ENCODE results near the gene ENPEP. TPM values are rescaled to one million over a fixed set of nuclear protein-coding genes. Genes with fewer than 3 reads are reported as not detected.
"Not testable (repeated sequence)": the region's sequence is repeated elsewhere in the genome, so short reads cannot be mapped to it uniquely, and the experiment has no call there.

The ENPEP gene
- total RNA-seq, 1 donor from 2014 or later, result 8.6 TPM

DNA sequence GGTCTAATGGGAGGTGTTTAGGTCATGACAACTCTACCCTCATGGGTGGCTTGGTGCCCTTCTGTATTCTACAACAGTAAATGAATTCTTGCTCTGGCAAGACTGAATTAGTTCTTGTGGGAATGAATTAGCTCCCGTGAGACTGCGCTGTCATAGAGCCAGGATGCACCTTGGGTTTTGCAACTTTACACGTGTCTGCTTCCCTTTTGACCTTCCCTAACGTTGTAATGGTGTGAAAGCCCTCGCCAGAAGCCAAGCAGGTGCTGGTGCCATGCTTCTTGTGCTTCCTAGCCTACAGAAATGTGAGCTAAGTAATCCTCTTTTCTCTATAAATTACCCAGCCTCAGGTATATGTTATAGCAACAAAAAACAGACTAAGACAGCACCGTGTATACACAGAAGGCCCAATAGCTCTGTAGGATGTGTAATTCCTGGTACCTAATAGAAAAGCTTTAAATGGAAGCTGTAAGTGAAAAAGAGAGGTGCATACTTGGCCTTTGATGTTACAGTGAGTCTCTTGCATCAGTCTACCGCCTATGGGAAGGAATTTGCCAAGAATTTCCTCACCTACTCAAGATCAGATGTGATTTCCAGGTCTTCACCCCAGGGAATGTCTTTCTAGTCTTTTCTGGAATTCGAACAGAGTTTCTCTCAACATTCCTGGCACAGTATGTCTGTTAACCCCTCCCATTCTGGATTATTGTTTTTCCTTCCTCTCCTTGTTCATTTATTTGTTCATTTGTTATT lies 3.2 kb upstream of the ENPEP start:
- no peaks in the 10 kb centered on the region for H3K27me3 Mint-ChIP-seq
- no peak overlapping the region for H3K4me3 Mint-ChIP-seq
- DNase-seq (ENCODE audit: extremely low spot score, unreplicated experiment), result no peak
- H3K27ac Mint-ChIP-seq, result no peak overlapping the region
- TF ChIP-seq, protein P1, sequence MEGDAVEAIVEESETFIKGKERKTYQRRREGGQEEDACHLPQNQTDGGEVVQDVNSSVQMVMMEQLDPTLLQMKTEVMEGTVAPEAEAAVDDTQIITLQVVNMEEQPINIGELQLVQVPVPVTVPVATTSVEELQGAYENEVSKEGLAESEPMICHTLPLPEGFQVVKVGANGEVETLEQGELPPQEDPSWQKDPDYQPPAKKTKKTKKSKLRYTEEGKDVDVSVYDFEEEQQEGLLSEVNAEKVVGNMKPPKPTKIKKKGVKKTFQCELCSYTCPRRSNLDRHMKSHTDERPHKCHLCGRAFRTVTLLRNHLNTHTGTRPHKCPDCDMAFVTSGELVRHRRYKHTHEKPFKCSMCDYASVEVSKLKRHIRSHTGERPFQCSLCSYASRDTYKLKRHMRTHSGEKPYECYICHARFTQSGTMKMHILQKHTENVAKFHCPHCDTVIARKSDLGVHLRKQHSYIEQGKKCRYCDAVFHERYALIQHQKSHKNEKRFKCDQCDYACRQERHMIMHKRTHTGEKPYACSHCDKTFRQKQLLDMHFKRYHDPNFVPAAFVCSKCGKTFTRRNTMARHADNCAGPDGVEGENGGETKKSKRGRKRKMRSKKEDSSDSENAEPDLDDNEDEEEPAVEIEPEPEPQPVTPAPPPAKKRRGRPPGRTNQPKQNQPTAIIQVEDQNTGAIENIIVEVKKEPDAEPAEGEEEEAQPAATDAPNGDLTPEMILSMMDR (conservative IDR thresholded peaks at IDR 0.05), result no peak
- H3K4me1 Mint-ChIP-seq (ENCODE audit: unreplicated experiment), result peaks cover 20% of the 10 kb centered on the region
- no peaks in the 10 kb centered on the region for H3K9me3 Mint-ChIP-seq
- H3K36me3 Mint-ChIP-seq, result no peaks in the 10 kb centered on the region

DNA sequence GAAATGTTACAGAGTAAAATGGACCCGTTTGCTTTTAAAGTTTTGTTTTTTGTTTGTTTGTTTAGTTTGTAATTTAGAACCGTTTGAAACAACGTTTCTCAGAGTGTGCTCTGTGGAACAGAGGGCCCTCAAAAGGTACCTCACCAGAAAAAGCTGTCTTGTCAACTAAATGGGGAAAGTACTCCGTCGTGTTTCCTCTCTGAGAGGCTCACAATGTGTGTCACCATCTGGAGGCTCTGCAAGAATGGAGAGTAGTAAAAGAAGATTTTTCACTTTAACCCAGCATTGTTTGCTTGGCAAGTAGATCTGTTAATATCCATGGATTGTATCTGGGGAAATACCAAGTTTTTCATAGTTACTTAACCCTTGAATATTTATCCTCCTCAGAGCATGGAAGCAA lies 1.5 kb upstream of the ENPEP start:
- Mint-ChIP-seq H3K4me3 (no peak overlapping the region), H3K4me1 (ENCODE audit: unreplicated experiment) (peaks cover 20% of the 10 kb centered on the region), H3K9me3 (no peaks in the 10 kb centered on the region), H3K36me3 (no peaks in the 10 kb centered on the region), H3K27me3 (no peaks in the 10 kb centered on the region), H3K27ac (no peak overlapping the region)
- no peak for DNase-seq (ENCODE audit: extremely low spot score, unreplicated experiment)
- TF ChIP-seq, protein P1 (conservative IDR thresholded peaks at IDR 0.05), result no peak

DNA sequence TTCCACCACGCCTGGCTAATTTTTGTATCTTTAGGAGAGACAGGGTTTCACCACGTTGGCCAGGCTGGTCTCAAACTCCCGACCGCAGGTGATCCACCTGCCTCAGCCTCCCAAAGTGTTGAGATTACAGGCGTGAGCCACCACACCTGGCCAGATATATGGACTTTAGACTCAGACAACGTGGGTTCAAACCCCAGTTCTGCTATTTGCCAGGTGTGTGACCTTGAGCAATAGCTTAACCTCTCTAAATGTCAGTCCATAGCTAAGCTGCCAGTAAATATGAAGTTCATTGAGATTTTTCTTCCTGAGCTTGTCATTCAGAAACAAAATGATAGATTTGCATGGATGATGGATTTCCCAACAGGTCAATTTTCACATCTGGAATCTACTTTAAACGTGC lies 875 bp upstream of the ENPEP start:
- H3K4me3 Mint-ChIP-seq; DNase-seq (ENCODE audit: extremely low spot score, unreplicated experiment); H3K9me3 Mint-ChIP-seq; H3K27me3 Mint-ChIP-seq; H3K27ac Mint-ChIP-seq; H3K36me3 Mint-ChIP-seq: not testable (repeated sequence)
- peaks cover 20% of the 10 kb centered on the region for H3K4me1 Mint-ChIP-seq (ENCODE audit: unreplicated experiment)

DNA sequence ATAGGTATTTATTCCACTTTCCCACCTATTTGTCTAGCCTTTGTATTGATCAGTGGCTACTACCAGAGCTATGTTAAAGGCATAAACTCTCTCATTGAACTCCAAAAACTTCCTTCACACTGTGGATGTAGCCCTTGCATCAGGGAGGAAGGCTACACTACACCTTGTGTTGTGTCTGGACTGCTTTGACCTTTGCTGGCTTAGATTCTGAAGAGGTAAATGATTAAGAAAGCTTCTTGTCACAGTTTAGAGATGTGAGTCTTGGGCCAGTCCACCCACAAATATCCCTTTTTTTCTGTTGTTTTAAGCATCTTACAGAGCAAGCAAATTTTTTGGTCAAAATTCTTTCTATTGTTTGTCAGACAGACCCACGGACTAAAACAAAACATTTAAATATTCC lies 1.9 kb downstream of the ENPEP start:
- H3K4me1 Mint-ChIP-seq (ENCODE audit: unreplicated experiment), result peaks cover 20% of the 10 kb centered on the region
- no peak for DNase-seq (ENCODE audit: extremely low spot score, unreplicated experiment)
- peak overlapping the region; percentile 58 for H3K4me3 Mint-ChIP-seq
- no peaks in the 10 kb centered on the region for H3K27me3 Mint-ChIP-seq
- H3K36me3 Mint-ChIP-seq, result no peaks in the 10 kb centered on the region
- H3K9me3 Mint-ChIP-seq, result no peaks in the 10 kb centered on the region
- TF ChIP-seq, protein P1 (conservative IDR thresholded peaks at IDR 0.05), result no peak
- no peak overlapping the region for H3K27ac Mint-ChIP-seq

DNA sequence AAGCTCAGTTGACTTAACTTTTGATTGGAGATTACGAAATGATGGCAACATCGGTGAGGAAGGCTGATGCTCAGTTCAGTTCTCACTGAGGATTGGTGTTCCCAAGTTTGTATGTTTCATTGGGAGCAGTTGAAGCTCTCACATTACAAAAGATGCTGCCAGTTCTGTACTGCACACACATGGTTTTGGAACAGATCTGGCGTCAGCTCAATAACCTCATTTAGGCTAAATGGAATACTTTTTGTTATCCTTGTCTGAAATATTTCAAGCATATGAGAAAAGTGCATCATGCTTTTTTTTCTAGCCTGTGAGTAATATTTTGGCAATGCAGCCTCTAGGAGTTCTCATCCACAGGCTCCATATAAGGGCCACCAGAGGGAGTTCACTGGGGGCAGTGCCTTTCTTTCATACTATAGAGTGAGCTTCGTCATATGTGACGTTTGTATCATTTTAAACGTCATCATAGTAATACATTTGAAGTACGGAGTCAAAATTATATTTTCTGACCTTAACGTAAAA lies 4.1 kb downstream of the ENPEP start:
- H3K9me3 Mint-ChIP-seq, result no peaks in the 10 kb centered on the region
- H3K4me3 Mint-ChIP-seq, result no peak overlapping the region
- no peak for DNase-seq (ENCODE audit: extremely low spot score, unreplicated experiment)
- H3K27ac Mint-ChIP-seq, result no peak overlapping the region
- no peaks in the 10 kb centered on the region for H3K27me3 Mint-ChIP-seq
- H3K36me3 Mint-ChIP-seq, result no peaks in the 10 kb centered on the region
- TF ChIP-seq, protein P1 (conservative IDR thresholded peaks at IDR 0.05), result peak; percentile 39
- peaks cover 26% of the 10 kb centered on the region for H3K4me1 Mint-ChIP-seq (ENCODE audit: unreplicated experiment)

DNA sequence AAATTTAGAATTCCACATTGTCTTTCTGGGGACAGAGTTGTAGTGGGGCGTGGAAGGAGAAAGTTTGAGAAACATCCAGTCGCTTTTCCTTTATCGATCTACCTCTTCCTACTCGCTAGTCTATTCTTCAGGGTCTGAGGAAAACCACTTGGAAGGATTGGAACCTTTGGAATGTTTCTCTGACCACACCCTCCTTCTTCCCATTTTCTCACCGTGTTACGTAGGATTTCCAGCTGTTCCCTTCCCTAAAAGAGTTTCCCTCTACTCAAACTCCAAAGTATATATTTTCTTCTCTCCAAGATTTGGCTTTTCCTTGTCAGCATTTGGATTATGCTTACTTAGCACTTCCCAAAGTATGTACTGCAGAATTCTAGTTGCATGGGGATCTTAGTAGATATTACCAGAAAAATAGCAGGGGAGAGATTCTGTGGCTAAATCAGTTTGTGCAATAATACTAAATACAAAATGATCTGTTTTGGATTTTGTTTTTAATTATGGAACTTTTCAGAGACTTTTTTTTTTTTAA lies 4.9 kb downstream of the ENPEP start:
- no peak for DNase-seq (ENCODE audit: extremely low spot score, unreplicated experiment)
- Mint-ChIP-seq H3K27me3 (no peaks in the 10 kb centered on the region), H3K27ac (no peak overlapping the region), H3K4me1 (ENCODE audit: unreplicated experiment) (peaks cover 24% of the 10 kb centered on the region), H3K9me3 (no peaks in the 10 kb centered on the region), H3K36me3 (no peaks in the 10 kb centered on the region), H3K4me3 (no peak overlapping the region)
- TF ChIP-seq, protein P1 (conservative IDR thresholded peaks at IDR 0.05), result no peak
